H9 (cell line): ENCODE results near the gene MOV10L1. TPM values are rescaled to one million over a fixed set of nuclear protein-coding genes. Genes with fewer than 3 reads are reported as not detected.

Source experiments
- DNase-seq: peaks from one replicate; pipeline ENCODE4 v3.0.0-alpha.2; 2017
- H2AFZ ChIP-seq: one replicate; pipeline ENCODE4 v1.6.1; 2013; ENCODE audit warnings: mild to moderate bottlenecking, low read length, control low read depth, moderate library complexity
- H2AK5ac ChIP-seq: 2 replicates; pipeline ENCODE4 v1.6.1; 2013; ENCODE audit warnings: low read length, control low read depth, mixed read lengths; ENCODE audit not compliant: insufficient read length
- H2BK120ac ChIP-seq: one replicate; pipeline ENCODE4 v1.6.1; 2013; ENCODE audit warnings: low read depth, mild to moderate bottlenecking, low read length, control low read depth, inconsistent platforms; ENCODE audit not compliant: poor library complexity, severe bottlenecking
- H2BK12ac ChIP-seq: 2 replicates; pipeline ENCODE4 v1.6.1; 2013; ENCODE audit warnings: low read length, control low read depth, mixed read lengths, low read depth; ENCODE audit not compliant: insufficient read length
- H2BK15ac ChIP-seq: 2 replicates; pipeline ENCODE4 v1.6.1; 2013; ENCODE audit warnings: low read depth, low read length, control low read depth
- H2BK20ac ChIP-seq: one replicate; pipeline ENCODE4 v1.6.1; 2013; ENCODE audit warnings: low read depth, mild to moderate bottlenecking, low read length, control low read depth, inconsistent platforms; ENCODE audit not compliant: poor library complexity, severe bottlenecking
- H2BK5ac ChIP-seq: 2 replicates; pipeline ENCODE4 v1.6.1; 2013; ENCODE audit warnings: low read length, control low read depth, mixed read lengths; ENCODE audit not compliant: insufficient read length
- H3K14ac ChIP-seq: 2 replicates; pipeline ENCODE4 v1.6.1; 2013; ENCODE audit warnings: low read length, control low read depth; ENCODE audit not compliant: insufficient read depth
- H3K18ac ChIP-seq: 2 replicates; pipeline ENCODE4 v1.6.1; 2013; ENCODE audit warnings: low read depth, mild to moderate bottlenecking, mixed read lengths, low read length, control low read depth; ENCODE audit not compliant: insufficient read length
- H3K23ac ChIP-seq: 2 replicates; pipeline ENCODE4 v1.6.1; 2013; ENCODE audit warnings: low read length, control low read depth, mixed read lengths, low read depth; ENCODE audit not compliant: insufficient read length
- H3K23me2 ChIP-seq: 2 replicates; pipeline ENCODE4 v1.6.1; 2013; ENCODE audit warnings: low read depth, mild to moderate bottlenecking, mixed read lengths, low read length, control low read depth; ENCODE audit not compliant: insufficient read length, poor library complexity, severe bottlenecking
- H3K27ac ChIP-seq: 2 replicates; pipeline ENCODE4 v1.5.1; 2013; ENCODE audit warnings: low read length, control low read depth, mixed read lengths, low read depth; ENCODE audit not compliant: insufficient read length
- H3K27me3 ChIP-seq: 2 replicates; pipeline ENCODE4 v1.6.1; 2013; ENCODE audit warnings: low read length, control low read depth, inconsistent platforms; ENCODE audit not compliant: insufficient read depth
- H3K4ac ChIP-seq: 2 replicates; pipeline ENCODE4 v1.6.1; 2013; ENCODE audit warnings: low read depth, mild to moderate bottlenecking, control low read depth, inconsistent platforms, low read length, moderate library complexity
- H3K4me1 ChIP-seq: 2 replicates; pipeline ENCODE4 v1.6.1; 2013; ENCODE audit warnings: low read length, control low read depth, inconsistent platforms; ENCODE audit not compliant: insufficient read depth
- H3K4me2 ChIP-seq: 2 replicates; pipeline ENCODE4 v1.6.1; 2013; ENCODE audit warnings: low read length, control low read depth, mixed read lengths; ENCODE audit not compliant: insufficient read length, insufficient read depth
- H3K56ac ChIP-seq: 2 replicates; pipeline ENCODE4 v1.6.1; 2013; ENCODE audit warnings: low read depth, mild to moderate bottlenecking, mixed read lengths, low read length, control low read depth; ENCODE audit not compliant: insufficient read length
- H3K79me1 ChIP-seq: 2 replicates; pipeline ENCODE4 v1.6.1; 2013; ENCODE audit warnings: low read depth, mild to moderate bottlenecking, moderate library complexity, low read length, control low read depth, inconsistent platforms; ENCODE audit not compliant: insufficient read depth, poor library complexity, severe bottlenecking
- H3K79me2 ChIP-seq: 2 replicates; pipeline ENCODE4 v1.6.1; 2013; ENCODE audit warnings: low read length, control low read depth, inconsistent platforms; ENCODE audit not compliant: insufficient read depth
- H3K9ac ChIP-seq: 2 replicates; pipeline ENCODE4 v1.6.1; 2013; ENCODE audit warnings: low read length, control low read depth, mixed read lengths; ENCODE audit not compliant: insufficient read length; ENCODE audit errors: extremely low read depth
- H3K9me3 ChIP-seq: one replicate; pipeline ENCODE4 v1.6.1; 2013; ENCODE audit warnings: low read depth, low read length, inconsistent platforms; ENCODE audit not compliant: control insufficient read depth
- H3T11ph ChIP-seq: one replicate; pipeline ENCODE4 v1.6.1; 2013; ENCODE audit warnings: mild to moderate bottlenecking, low read length, control low read depth, inconsistent platforms
- H4K20me1 ChIP-seq: one replicate; pipeline ENCODE4 v1.6.1; 2013; ENCODE audit not compliant: control insufficient read depth, insufficient read length, insufficient read depth
- H4K5ac ChIP-seq: 2 replicates; pipeline ENCODE4 v1.6.1; 2013; ENCODE audit warnings: low read depth, mild to moderate bottlenecking, mixed read lengths, low read length, control low read depth; ENCODE audit not compliant: insufficient read length
- H4K8ac ChIP-seq: replicated peaks from 2 replicates; pipeline ENCODE4 v1.6.1; 2013; ENCODE audit warnings: low read length, control low read depth, mixed read lengths, low read depth; ENCODE audit not compliant: insufficient read length
- H4K91ac ChIP-seq: 2 replicates; pipeline ENCODE4 v1.6.1; 2013; ENCODE audit warnings: low read depth, mild to moderate bottlenecking, moderate library complexity, mixed read lengths, low read length, control low read depth; ENCODE audit not compliant: insufficient read length
- H3K27ac Mint-ChIP-seq, 3 experiments: 2 replicates in 2 of 3; 3 replicates in 1 of 3; pipeline ENCODE4 v1.8.0; 2020 to 2021; ENCODE audit warnings: mixed read lengths in 3 of 3, mild to moderate bottlenecking in 1 of 3, moderate library complexity in 1 of 3
- H3K27me3 Mint-ChIP-seq: 2 replicates; pipeline ENCODE4 v1.8.0; 2021; ENCODE audit warnings: low read depth, mild to moderate bottlenecking, moderate library complexity, mixed read lengths
- H3K36me3 Mint-ChIP-seq, 3 experiments: 2 replicates in 2 of 3; 3 replicates in 1 of 3; pipeline ENCODE4 v1.8.0; 2020 to 2021; ENCODE audit warnings: low read depth in 3 of 3, mixed read lengths in 3 of 3; ENCODE audit not compliant: insufficient read depth in 1 of 3
- H3K4me1 Mint-ChIP-seq, 2 experiments: 2 replicates each; pipeline ENCODE4 v1.8.0; 2020; ENCODE audit warnings: mixed read lengths in 2 of 2
- H3K4me3 Mint-ChIP-seq, 2 experiments: 2 replicates in 1 of 2; 3 replicates in 1 of 2; pipeline ENCODE4 v1.8.0; 2020 to 2021; ENCODE audit warnings: mild to moderate bottlenecking in 2 of 2, mixed read lengths in 2 of 2, moderate library complexity in 1 of 2
- H3K9me3 Mint-ChIP-seq, 2 experiments: 2 replicates in 1 of 2; 3 replicates in 1 of 2; pipeline ENCODE4 v1.8.0; 2020; ENCODE audit warnings: mild to moderate bottlenecking in 2 of 2, mixed read lengths in 2 of 2, moderate library complexity in 1 of 2
- CTCF ChIP-seq: fragments of 200-600 bp; sonication (generic); conservative IDR thresholded peaks from 3 replicates; pipeline ENCODE4 v1.8.0; 2021; ENCODE audit warnings: antibody characterized with exemption, mild to moderate bottlenecking
- WGBS: extraction: QIAGEN DNeasy Blood & Tissue Kit; methylation state at CpG from one replicate; pipeline ENCODE4 v1.1.7; 2013; ENCODE audit warnings: missing lambda C conversion rate, low lambda C conversion rate, mixed read lengths; ENCODE audit not compliant: insufficient read length; ENCODE audit errors: extremely low coverage; 5-methylcytosine and 5-hydroxymethylcytosine counted together
- total RNA-seq: library from RNA; stranded (reverse); gene quantifications from 2 replicates; pipeline ENCODE4 v1.2.1, GENCODE V29; 2021

MOV10L1 gene
- total RNA-seq, 1 experiment from 2014 or later: not detected

- Mint-ChIP-seq H3K27me3 (peaks cover 50% of the 10 kb centered on the region), H3K36me3 (no peaks in the 10 kb centered on the region; a peak in 1 of 7 replicates), H3K27ac (no peak overlapping the region), H3K4me3 (no peak overlapping the region), H3K4me1 (no peaks in the 10 kb centered on the region), H3K9me3 (peaks cover 3 to 5% of the 10 kb centered on the region in 2 experiments; a peak in 4 of 5 replicates)
- no peak overlapping the region for H4K8ac ChIP-seq
- WGBS: no CpG with 5 or more reads among the region's 9 CpGs
- H3K79me1 ChIP-seq: no peaks in the 10 kb centered on the region
- no peak overlapping the region for H3K56ac ChIP-seq
- H2BK120ac ChIP-seq: no peak overlapping the region
- no peak overlapping the region for H4K91ac ChIP-seq
- no peak overlapping the region for H3K4me2 ChIP-seq
- no peak overlapping the region for H2AK5ac ChIP-seq
- no peaks in the 10 kb centered on the region for H3K79me2 ChIP-seq
- H3K18ac ChIP-seq: no peak overlapping the region
- no peak for TF ChIP-seq CTCF
- no peak overlapping the region for H3K27ac ChIP-seq
- H2BK20ac ChIP-seq: no peak overlapping the region
- no peaks in the 10 kb centered on the region for H4K20me1 ChIP-seq
- H3K4me1 ChIP-seq: no peaks in the 10 kb centered on the region
- H2BK5ac ChIP-seq: no peak overlapping the region
- H2AFZ ChIP-seq: no peak overlapping the region
- H2BK12ac ChIP-seq: no peak overlapping the region
- no peak overlapping the region for H3K9ac ChIP-seq
- no peak overlapping the region for H3K23ac ChIP-seq
- H3K4ac ChIP-seq: no peak overlapping the region
- no peaks in the 10 kb centered on the region for H3K9me3 ChIP-seq
- H3K27me3 ChIP-seq: no peaks in the 10 kb centered on the region
- H2BK15ac ChIP-seq: no peak overlapping the region
- no peak for DNase-seq
- no peak overlapping the region for H4K5ac ChIP-seq
- H3K23me2 ChIP-seq: no peaks in the 10 kb centered on the region
- H3T11ph ChIP-seq: no peak overlapping the region
- H3K14ac ChIP-seq: no peak overlapping the region
Observed at GRCh38 chr22:50125029-50125428, 35.2 kb downstream of the MOV10L1 start.
